MM.1S (cell line): ENCODE results near the gene METTL24.

Experiments used
- DNase-seq: peaks from one replicate; pipeline ENCODE4 v3.0.0-alpha.2; 2015
- H2AFZ ChIP-seq: fragments of 300-600 bp; sonication (generic); 2 replicates; pipeline ENCODE4 v1.6.0; 2016; ENCODE audit warnings: antibody characterized with exemption, low read length
- H3F3A ChIP-seq: fragments of 300-600 bp; sonication (generic); 2 replicates; pipeline ENCODE4 v1.6.1; 2016; ENCODE audit warnings: mild to moderate bottlenecking, antibody characterized with exemption, low read length, moderate library complexity, mixed read lengths; ENCODE audit not compliant: insufficient read depth
- H3K27ac ChIP-seq: fragments of 300-600 bp; sonication (generic); 2 replicates; pipeline ENCODE4 v1.5.1; 2016; ENCODE audit warnings: mild to moderate bottlenecking, low read length
- H3K27me3 ChIP-seq: fragments of 300-600 bp; sonication (generic); replicated peaks from 2 replicates; pipeline ENCODE4 v1.6.0; 2016; ENCODE audit warnings: low read length; ENCODE audit not compliant: insufficient read depth
- H3K36me3 ChIP-seq: fragments of 300-600 bp; sonication (generic); replicated peaks from 2 replicates; pipeline ENCODE4 v1.6.1; 2016; ENCODE audit warnings: mild to moderate bottlenecking, low read length, mixed read lengths; ENCODE audit not compliant: insufficient read depth
- H3K4me1 ChIP-seq: fragments of 300-600 bp; sonication (generic); 2 replicates; pipeline ENCODE4 v1.6.1; 2016; ENCODE audit warnings: low read length, mixed read lengths
- H3K4me2 ChIP-seq: fragments of 300-600 bp; sonication (generic); 2 replicates; pipeline ENCODE4 v1.6.0; 2016; ENCODE audit warnings: low read depth, low read length
- H3K4me3 ChIP-seq: fragments of 300-600 bp; sonication (generic); 2 replicates; pipeline ENCODE4 v1.5.1; 2016; ENCODE audit warnings: low read length, mixed read lengths
- H3K79me2 ChIP-seq: fragments of 300-600 bp; sonication (generic); 2 replicates; pipeline ENCODE4 v1.6.1; 2016; ENCODE audit warnings: mixed run types, low read length, mixed read lengths
- H3K9ac ChIP-seq: fragments of 300-600 bp; sonication (generic); 2 replicates; pipeline ENCODE4 v1.6.1; 2016; ENCODE audit warnings: low read length, mixed read lengths
- H3K9me2 ChIP-seq: fragments of 300-600 bp; sonication (generic); replicated peaks from 2 replicates; pipeline ENCODE4 v1.6.1; 2016; ENCODE audit warnings: mild to moderate bottlenecking, low read length, mixed read lengths; ENCODE audit not compliant: insufficient read depth
- H3K9me3 ChIP-seq: fragments of 300-600 bp; sonication (generic); replicated peaks from 2 replicates; pipeline ENCODE4 v1.6.1; 2016; ENCODE audit warnings: mild to moderate bottlenecking, low read length, mixed read lengths; ENCODE audit not compliant: insufficient read depth
- H4K20me1 ChIP-seq: fragments of 300-600 bp; sonication (generic); 2 replicates; pipeline ENCODE4 v1.6.1; 2016; ENCODE audit warnings: mild to moderate bottlenecking, low read length, moderate library complexity, mixed read lengths; ENCODE audit not compliant: insufficient read depth
- CTCF ChIP-seq: fragments of 300-600 bp; sonication (generic); IDR thresholded peaks from 2 replicates; pipeline ENCODE4 v1.5.1; 2016; ENCODE audit warnings: antibody characterized with exemption, low read length, mixed read lengths
- EZH2 ChIP-seq: fragments of 300-600 bp; sonication (generic); optimal IDR thresholded peaks from 2 replicates; pipeline ENCODE3; 2017; ENCODE audit warnings: low read depth, mild to moderate bottlenecking, antibody characterized with exemption, low read length, mixed read lengths
- EZH2phosphoT487 ChIP-seq: fragments of 300-600 bp; sonication (generic); IDR thresholded peaks from 2 replicates; pipeline ENCODE4 v1.6.1; 2018; ENCODE audit warnings: antibody characterized with exemption, low read length

METTL24 gene

GRCh38 chr6:110390404-110390803 lies 32.3 kb upstream of the METTL24 start:
- H3K4me1 ChIP-seq = peaks cover 23% of the 10 kb centered on the region
- TF ChIP-seq EZH2 (no peak), EZH2phosphoT487 (no peak), CTCF (no peak)
- no peak overlapping the region for H3K27ac ChIP-seq
- no peak overlapping the region for H3K4me3 ChIP-seq
- no peaks in the 10 kb centered on the region for H3K36me3 ChIP-seq
- H3K79me2 ChIP-seq = no peaks in the 10 kb centered on the region
- no peaks in the 10 kb centered on the region for H3F3A ChIP-seq
- no peaks in the 10 kb centered on the region for H3K27me3 ChIP-seq
- no peaks in the 10 kb centered on the region for H3K9me3 ChIP-seq
- H3K9me2 ChIP-seq = no peaks in the 10 kb centered on the region
- no peak overlapping the region for H3K9ac ChIP-seq
- H3K4me2 ChIP-seq = no peak overlapping the region
- H4K20me1 ChIP-seq = no peaks in the 10 kb centered on the region
- DNase-seq = peak; percentile 7
- no peak overlapping the region for H2AFZ ChIP-seq

GRCh38 chr6:110389689-110390382 lies 31.7 kb upstream of the METTL24 start:
- peak; percentile 22 for DNase-seq
- no peaks in the 10 kb centered on the region for H3K27me3 ChIP-seq
- no peak for TF ChIP-seq EZH2
- TF ChIP-seq EZH2phosphoT487 = no peak
- TF ChIP-seq CTCF = no peak
- no peak overlapping the region for H3K9ac ChIP-seq
- H3K27ac ChIP-seq = no peak overlapping the region
- no peaks in the 10 kb centered on the region for H3K9me2 ChIP-seq
- no peaks in the 10 kb centered on the region for H4K20me1 ChIP-seq
- no peaks in the 10 kb centered on the region for H3K36me3 ChIP-seq
- no peaks in the 10 kb centered on the region for H3K9me3 ChIP-seq
- H3K79me2 ChIP-seq = no peaks in the 10 kb centered on the region
- H3K4me1 ChIP-seq = peaks cover 23% of the 10 kb centered on the region
- no peak overlapping the region for H3K4me3 ChIP-seq
- H2AFZ ChIP-seq = no peak overlapping the region
- H3K4me2 ChIP-seq = 0 out of 2 replicates have a peak overlapping the region, but pooled peaks have one; percentile 9
- H3F3A ChIP-seq = no peaks in the 10 kb centered on the region

- Histone ChIP-seq H2AFZ (no peak overlapping the region), H3K79me2 (no peaks in the 10 kb centered on the region), H3K27me3 (no peaks in the 10 kb centered on the region), H3K4me1 (peaks cover 23% of the 10 kb centered on the region), H3K9me3 (no peaks in the 10 kb centered on the region), H3K4me3 (no peak overlapping the region), H3K9ac (no peak overlapping the region), H4K20me1 (no peaks in the 10 kb centered on the region), H3K9me2 (no peaks in the 10 kb centered on the region), H3F3A (no peaks in the 10 kb centered on the region), H3K36me3 (no peaks in the 10 kb centered on the region), H3K27ac (no peak overlapping the region), H3K4me2 (no peak overlapping the region)
- TF ChIP-seq EZH2 (no peak), CTCF (no peak), EZH2phosphoT487 (no peak)
- no peak for DNase-seq
Measured at GRCh38 chr6:110387986-110388385, 29.8 kb upstream of the METTL24 start.
